KMS-11 (cell line): ENCODE data around the gene PCDHA9.
"Not testable (repeated sequence)": the region's sequence is repeated elsewhere in the genome, so short reads cannot be mapped to it uniquely, and the experiment has no call there.

Experiments
- H2AFZ ChIP-seq: fragments of 200-600 bp; sonication (generic); 2 replicates; pipeline ENCODE4 v1.6.1; 2016; ENCODE audit warnings: antibody characterized with exemption, mixed run types, low read depth
- H3K27ac ChIP-seq: fragments of 200-600 bp; sonication (generic); 2 replicates; pipeline ENCODE4 v1.6.1; 2016; ENCODE audit warnings: mild to moderate bottlenecking, mixed run types
- H3K27me3 ChIP-seq: fragments of 200-600 bp; sonication (generic); 2 replicates; pipeline ENCODE4 v1.6.1; 2017; ENCODE audit warnings: mild to moderate bottlenecking, low read depth, mixed run types, moderate library complexity; ENCODE audit not compliant: insufficient read depth
- H3K36me3 ChIP-seq: fragments of 200-600 bp; sonication (generic); 2 replicates; pipeline ENCODE4 v1.6.1; 2017; ENCODE audit warnings: mild to moderate bottlenecking, mixed run types; ENCODE audit not compliant: insufficient read depth
- H3K4me1 ChIP-seq: fragments of 200-600 bp; sonication (generic); 2 replicates; pipeline ENCODE4 v1.6.1; 2016; ENCODE audit warnings: mild to moderate bottlenecking, low read depth, mixed run types; ENCODE audit not compliant: poor library complexity, severe bottlenecking
- H3K4me2 ChIP-seq: fragments of 200-600 bp; sonication (generic); 2 replicates; pipeline ENCODE4 v1.7.0; 2016; ENCODE audit warnings: mild to moderate bottlenecking, mixed run types
- H3K4me3 ChIP-seq: fragments of 200-600 bp; sonication (generic); IDR thresholded peaks from 2 replicates; pipeline ENCODE4 v1.6.1; 2017; ENCODE audit warnings: low read depth, low read length, mixed read lengths; ENCODE audit not compliant: insufficient read depth
- H3K79me2 ChIP-seq: fragments of 200-600 bp; sonication (generic); 2 replicates; pipeline ENCODE4 v1.6.1; 2016; ENCODE audit warnings: low read depth, mixed run types; ENCODE audit not compliant: insufficient read depth
- H3K9ac ChIP-seq: fragments of 200-600 bp; sonication (generic); 2 replicates; pipeline ENCODE4 v1.6.1; 2016; ENCODE audit warnings: mild to moderate bottlenecking, mixed run types
- H4K20me1 ChIP-seq: fragments of 200-600 bp; sonication (generic); 2 replicates; pipeline ENCODE4 v1.6.1; 2016; ENCODE audit warnings: mild to moderate bottlenecking, mixed run types; ENCODE audit not compliant: insufficient read depth
- CTCF ChIP-seq: fragments of 200-600 bp; sonication (generic); conservative IDR thresholded peaks from 2 replicates; pipeline ENCODE4 v1.6.1; 2017; ENCODE audit warnings: low read depth, mild to moderate bottlenecking, antibody characterized with exemption, low read length, moderate library complexity, mixed read lengths

PCDHA9 gene

GRCh38 chr5:140806834-140807775, 41.1 kb upstream of the PCDHA9 start, which contains the start of gene PCDHA4:
PCDHA4 (plus strand) TSS chr5:140807068.
- no peak within 1 kb of the TSS for H3K27ac ChIP-seq
- no peak within 1 kb of the TSS for H3K9ac ChIP-seq
- no peak within 1 kb of the TSS for H3K4me3 ChIP-seq
- H2AFZ ChIP-seq: no peak within 1 kb of the TSS
- no peak within 1 kb of the TSS for H3K4me2 ChIP-seq
- no peaks in the 10 kb centered on the region for H3K36me3 ChIP-seq
- H4K20me1 ChIP-seq: no peaks in the 10 kb centered on the region
- peak; percentile 39; the same call in 1 of the 2 replicates for TF ChIP-seq CTCF
- H3K4me1 ChIP-seq: no peaks in the 10 kb centered on the region
- no peaks in the 10 kb centered on the region for H3K79me2 ChIP-seq
- no peaks in the 10 kb centered on the region for H3K27me3 ChIP-seq

DNA sequence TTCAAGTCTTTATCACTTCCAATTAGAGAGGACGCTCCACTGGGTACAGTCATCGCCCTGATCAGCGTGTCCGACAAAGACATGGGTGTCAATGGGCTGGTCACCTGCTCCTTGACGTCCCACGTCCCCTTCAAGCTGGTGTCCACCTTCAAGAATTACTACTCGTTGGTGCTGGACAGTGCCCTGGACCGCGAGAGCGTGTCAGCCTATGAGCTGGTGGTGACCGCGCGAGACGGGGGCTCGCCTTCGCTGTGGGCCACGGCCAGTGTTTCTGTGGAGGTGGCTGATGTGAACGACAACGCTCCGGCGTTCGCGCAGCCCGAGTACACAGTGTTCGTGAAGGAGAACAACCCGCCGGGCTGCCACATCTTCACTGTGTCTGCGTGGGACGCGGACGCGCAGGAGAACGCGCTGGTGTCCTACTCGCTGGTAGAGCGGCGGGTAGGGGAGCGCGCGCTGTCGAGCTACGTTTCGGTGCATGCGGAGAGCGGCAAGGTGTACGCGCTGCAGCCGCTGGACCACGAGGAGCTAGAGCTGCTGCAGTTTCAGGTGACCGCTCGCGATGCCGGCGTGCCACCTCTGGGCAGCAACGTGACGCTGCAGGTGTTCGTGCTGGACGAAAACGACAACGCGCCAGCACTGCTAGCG, 39.8 kb upstream of the PCDHA9 start:
- not testable (repeated sequence) for H2AFZ ChIP-seq, H3K27ac ChIP-seq, H3K9ac ChIP-seq, H4K20me1 ChIP-seq, H3K4me2 ChIP-seq, H3K27me3 ChIP-seq, H3K4me3 ChIP-seq, H3K4me1 ChIP-seq, H3K36me3 ChIP-seq, H3K79me2 ChIP-seq

DNA sequence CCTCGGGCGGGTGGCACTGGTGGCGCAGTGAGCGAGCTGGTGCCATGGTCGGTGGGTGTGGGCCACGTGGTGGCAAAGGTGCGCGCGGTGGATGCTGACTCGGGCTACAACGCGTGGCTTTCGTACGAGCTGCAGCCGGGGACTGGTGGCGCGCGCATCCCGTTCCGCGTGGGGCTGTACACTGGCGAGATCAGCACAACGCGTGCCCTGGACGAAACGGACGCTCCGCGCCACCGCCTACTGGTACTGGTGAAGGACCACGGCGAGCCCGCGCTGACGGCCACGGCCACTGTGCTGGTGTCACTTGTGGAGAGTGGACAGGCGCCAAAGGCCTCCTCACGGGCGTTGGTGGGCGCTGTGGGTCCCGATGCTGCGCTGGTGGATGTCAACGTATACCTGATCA, 39.3 kb upstream of the PCDHA9 start:
- H4K20me1 ChIP-seq: no peaks in the 10 kb centered on the region

GRCh38 chr5:140821375-140822280, 26.6 kb upstream of the PCDHA9 start, which contains the start of gene PCDHA5:
PCDHA5 (plus strand) TSS chr5:140821613.
- Histone ChIP-seq H3K27me3 (no peaks in the 10 kb centered on the region), H4K20me1 (no peaks in the 10 kb centered on the region), H2AFZ (no peak within 1 kb of the TSS), H3K27ac (no peak within 1 kb of the TSS), H3K36me3 (no peaks in the 10 kb centered on the region), H3K4me3 (no peak within 1 kb of the TSS), H3K9ac (no peak within 1 kb of the TSS), H3K4me1 (no peaks in the 10 kb centered on the region), H3K4me2 (no peak within 1 kb of the TSS), H3K79me2 (no peaks in the 10 kb centered on the region)
- TF ChIP-seq CTCF: no peak; the same call in 1 of the 2 replicates

More for the DNA sequence above, 39.3 kb upstream of the PCDHA9 start:
- no peaks in the 10 kb centered on the region for H3K36me3 ChIP-seq
- no peak overlapping the region for H3K4me2 ChIP-seq
- H3K4me3 ChIP-seq: no peak overlapping the region
- H3K79me2 ChIP-seq: no peaks in the 10 kb centered on the region
- no peak overlapping the region for H3K27ac ChIP-seq
- no peak for TF ChIP-seq CTCF
- no peak overlapping the region for H3K9ac ChIP-seq
- H3K27me3 ChIP-seq: no peaks in the 10 kb centered on the region
- no peak overlapping the region for H2AFZ ChIP-seq
- no peaks in the 10 kb centered on the region for H3K4me1 ChIP-seq
